Keratinocyte (primary cell): ENCODE measurements around the gene KLK7. TPM values are rescaled to one million over a fixed set of nuclear protein-coding genes. Genes with fewer than 3 reads are reported as not detected.
A peak's percentile ranks its signal among the peaks of the same experiment; 100 is the strongest.

Experiments
- DNase-seq: peaks from one replicate; pipeline ENCODE4 v3.0.0-alpha.2; 2011; ENCODE audit warnings: low read depth, missing footprints, low spot score
- FAIRE-seq: peaks from 2 replicates; lab custom pipeline; 2011; peaks lifted over from hg19 to GRCh38; lab: Jason Lieb, UNC
- H2AFZ ChIP-seq: 2 replicates; pipeline ENCODE4 v1.6.0; 2012; ENCODE audit warnings: low read length, control low read depth, inconsistent platforms; ENCODE audit not compliant: control insufficient read depth
- H3K27ac ChIP-seq: 2 replicates; pipeline ENCODE4 v1.5.1; 2011; ENCODE audit warnings: low read length; ENCODE audit not compliant: control insufficient read depth, insufficient read depth
- H3K27me3 ChIP-seq: 3 replicates; pipeline ENCODE4 v1.6.0; 2011; ENCODE audit warnings: low read length; ENCODE audit not compliant: control insufficient read depth, insufficient read depth; ENCODE audit errors: extremely low read depth
- H3K36me3 ChIP-seq, 2 experiments: 2 replicates in 1 of 2; 3 replicates in 1 of 2; pipeline ENCODE4 v1.5.1; 2011; ENCODE audit warnings: low read length in 2 of 2, mild to moderate bottlenecking in 1 of 2; ENCODE audit not compliant: control insufficient read depth in 2 of 2, insufficient read depth in 2 of 2; ENCODE audit errors: extremely low read depth in 1 of 2
- H3K4me1 ChIP-seq: 3 replicates; pipeline ENCODE4 v1.5.1; 2011; ENCODE audit warnings: low read length; ENCODE audit not compliant: control insufficient read depth, insufficient read depth; ENCODE audit errors: extremely low read depth
- H3K4me2 ChIP-seq: 3 replicates; pipeline ENCODE4 v1.6.0; 2011; ENCODE audit warnings: low read depth, low read length; ENCODE audit not compliant: control insufficient read depth, insufficient read depth; ENCODE audit errors: extremely low read depth
- H3K4me3 ChIP-seq, 3 experiments: fragments of 200-600 bp in 1 of 3; sonication (generic) in 1 of 3; 2 replicates in 2 of 3; 3 replicates in 1 of 3; pipeline ENCODE4 v1.5.1; 2011 to 2016; ENCODE audit warnings: low read length in 3 of 3, mild to moderate bottlenecking in 3 of 3, control low read depth in 2 of 3, inconsistent platforms in 1 of 3, low read depth in 1 of 3, mixed read lengths in 1 of 3, mixed run types in 1 of 3, moderate library complexity in 1 of 3; ENCODE audit not compliant: control insufficient read depth in 2 of 3, insufficient read depth in 2 of 3; ENCODE audit errors: extremely low read depth in 1 of 3
- H3K79me2 ChIP-seq: 2 replicates; pipeline ENCODE4 v1.6.0; 2012; ENCODE audit warnings: low read length; ENCODE audit not compliant: control insufficient read depth, insufficient read depth
- H3K9ac ChIP-seq: 3 replicates; pipeline ENCODE4 v1.6.0; 2011; ENCODE audit warnings: low read length; ENCODE audit not compliant: control insufficient read depth, insufficient read depth; ENCODE audit errors: extremely low read depth
- H3K9me1 ChIP-seq: 3 replicates; pipeline ENCODE4 v1.6.0; 2011; ENCODE audit warnings: low read length; ENCODE audit not compliant: control insufficient read depth, insufficient read depth; ENCODE audit errors: extremely low read depth
- H3K9me3 ChIP-seq: 2 replicates; pipeline ENCODE4 v1.5.1; 2012; ENCODE audit warnings: low read depth, low read length; ENCODE audit not compliant: control insufficient read depth
- H4K20me1 ChIP-seq: 3 replicates; pipeline ENCODE4 v1.6.0; 2011; ENCODE audit warnings: low read length; ENCODE audit not compliant: control insufficient read depth, insufficient read depth; ENCODE audit errors: extremely low read depth
- EZH2 ChIP-seq: IDR thresholded peaks from one replicate; pipeline ENCODE4 v1.6.1; 2012; ENCODE audit warnings: inconsistent platforms, mild to moderate bottlenecking, low read length, moderate library complexity
- dilution Hi-C: fragments of 300-500 bp; cut with MboI; formaldehyde crosslinking; loops from one replicate; pipeline ENCODE4 v1.7.0; 2020; ENCODE audit warnings: low sequenced_read_pairs; ENCODE audit not compliant: extremely low pct_ligation_motif_present
- polyA minus RNA-seq, 3 experiments: library from RNA; depleted of rRNA, polyadenylated mRNA; stranded (reverse); fragments of >200 nt; gene quantifications; 1 replicate in 1 of 3; 2 replicates in 1 of 3; 3 replicates in 1 of 3; pipeline ENCODE4 v1.2.3, GENCODE V29; 2011
- polyA plus RNA-seq, 5 experiments: library from polyadenylated mRNA; depleted of rRNA in 3 of 5; stranded (reverse) in 3 of 5; stranded (forward) in 1 of 5; unstranded in 1 of 5; fragments of >200 nt; gene quantifications; 1 replicate in 1 of 5; 2 replicates in 3 of 5; 3 replicates in 1 of 5; pipeline versions ENCODE4 v1.2.1 to v1.2.3, GENCODE V29; 2011 to 2012; ENCODE audit warnings: missing spikeins in 2 of 5, low read depth in 1 of 5, low replicate concordance in 1 of 5
- TF ChIP-seq, protein P1 (sequence below), 3 experiments: IDR thresholded peaks in 1 of 3; conservative IDR thresholded peaks in 1 of 3; optimal IDR thresholded peaks in 1 of 3; 2 replicates in 2 of 3; 3 replicates in 1 of 3; pipeline versions ENCODE3 to v1.5.1; 2011; ENCODE audit warnings: low read length in 3 of 3, mild to moderate bottlenecking in 3 of 3, moderate library complexity in 2 of 3, control low read depth in 1 of 3, inconsistent platforms in 1 of 3; ENCODE audit not compliant: insufficient read depth in 2 of 3; ENCODE audit errors: extremely low read depth in 1 of 3

The KLK7 gene
- polyA plus RNA-seq = 22.4 to 33.8 TPM (median 29.2 TPM) in 3 replicates
- 140 TPM for polyA plus RNA-seq (2011; ENCODE audit: low read depth)
- polyA plus RNA-seq (2011; cell fraction: cytosol; rRNA removed) = 27.6 and 59.2 TPM in 2 replicates
- polyA plus RNA-seq (2011; cell fraction: nucleus; rRNA removed) = 89.8 and 155 TPM in 2 replicates
- 36.2 and 757 TPM in 2 replicates for polyA plus RNA-seq (2012; ENCODE audit: low replicate concordance)
- polyA minus RNA-seq = 11.1 to 66.6 TPM (median 14.4 TPM) in 3 replicates
- 16.1 TPM for polyA minus RNA-seq (2011; cell fraction: cytosol; rRNA and poly(A)+ RNA removed)
- polyA minus RNA-seq (2011; cell fraction: nucleus; rRNA and poly(A)+ RNA removed) = 39.9 and 57.8 TPM in 2 replicates

DNA sequence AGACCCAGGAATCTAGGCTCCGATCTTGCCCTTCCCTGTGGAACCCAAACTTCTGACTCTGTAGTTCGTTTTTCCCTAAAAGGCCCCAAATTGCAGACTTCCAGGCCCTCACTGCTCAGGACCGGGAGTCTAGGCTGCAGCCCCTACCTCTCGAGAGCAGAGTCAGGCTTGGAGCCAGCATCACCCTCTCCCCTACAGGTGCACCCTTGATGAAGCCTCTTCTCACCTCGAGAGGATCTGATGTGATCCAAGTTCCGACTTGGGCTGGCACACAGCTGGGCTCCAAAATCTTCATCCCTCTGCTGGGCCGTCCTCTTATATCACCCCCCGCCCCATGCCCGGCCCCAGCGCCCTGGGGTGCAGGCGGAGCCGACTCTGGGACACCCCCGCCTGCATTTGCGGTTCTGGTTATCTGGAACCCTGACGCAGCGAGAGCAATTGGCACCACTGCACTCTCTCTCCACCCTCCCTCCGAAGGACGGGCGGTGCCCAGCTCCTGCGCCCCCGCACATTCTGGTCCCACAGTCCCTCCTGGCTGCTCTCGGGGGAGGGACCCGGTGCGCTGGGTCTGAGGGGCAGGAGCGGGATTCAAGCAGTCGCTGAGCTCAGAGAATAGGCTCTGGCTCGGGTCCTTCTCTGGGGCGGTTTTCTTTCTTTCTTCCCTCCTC lies at the start of gene KLK7:
KLK7 (minus strand) TSS at position 293 of the 668 bp plus-strand sequence. CDS start 1,518 bp downstream, outside the sequence.
- TF ChIP-seq, protein P1, sequence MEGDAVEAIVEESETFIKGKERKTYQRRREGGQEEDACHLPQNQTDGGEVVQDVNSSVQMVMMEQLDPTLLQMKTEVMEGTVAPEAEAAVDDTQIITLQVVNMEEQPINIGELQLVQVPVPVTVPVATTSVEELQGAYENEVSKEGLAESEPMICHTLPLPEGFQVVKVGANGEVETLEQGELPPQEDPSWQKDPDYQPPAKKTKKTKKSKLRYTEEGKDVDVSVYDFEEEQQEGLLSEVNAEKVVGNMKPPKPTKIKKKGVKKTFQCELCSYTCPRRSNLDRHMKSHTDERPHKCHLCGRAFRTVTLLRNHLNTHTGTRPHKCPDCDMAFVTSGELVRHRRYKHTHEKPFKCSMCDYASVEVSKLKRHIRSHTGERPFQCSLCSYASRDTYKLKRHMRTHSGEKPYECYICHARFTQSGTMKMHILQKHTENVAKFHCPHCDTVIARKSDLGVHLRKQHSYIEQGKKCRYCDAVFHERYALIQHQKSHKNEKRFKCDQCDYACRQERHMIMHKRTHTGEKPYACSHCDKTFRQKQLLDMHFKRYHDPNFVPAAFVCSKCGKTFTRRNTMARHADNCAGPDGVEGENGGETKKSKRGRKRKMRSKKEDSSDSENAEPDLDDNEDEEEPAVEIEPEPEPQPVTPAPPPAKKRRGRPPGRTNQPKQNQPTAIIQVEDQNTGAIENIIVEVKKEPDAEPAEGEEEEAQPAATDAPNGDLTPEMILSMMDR (optimal IDR thresholded peaks at IDR 0.05 in 1 of 3, IDR thresholded peaks at IDR 0.05 in 1 of 3, conservative IDR thresholded peaks at IDR 0.05 in 1 of 3; ENCODE audit: extremely low read depth in 1 of 3, insufficient read depth in 2 of 3, low read length in 3 of 3) = no peak
- no peak for TF ChIP-seq EZH2
- Histone ChIP-seq H3K27me3 (peaks cover 12% of the 10 kb centered on the region), H3K9me1 (no peaks in the 10 kb centered on the region), H2AFZ (peak within 1 kb of the TSS; percentile 70), H3K79me2 (no peaks in the 10 kb centered on the region), H3K4me3 (peak within 1 kb of the TSS in 2 of 3 experiments; percentile 20 to 31), H3K9ac (peak within 1 kb of the TSS; percentile 44), H3K4me1 (peaks cover 8% of the 10 kb centered on the region), H3K9me3 (no peaks in the 10 kb centered on the region), H4K20me1 (no peaks in the 10 kb centered on the region), H3K4me2 (peak within 1 kb of the TSS; percentile 62), H3K36me3 (no peaks in the 10 kb centered on the region), H3K27ac (no peak within 1 kb of the TSS)
- FAIRE-seq (no peak), DNase-seq (no peak)
- dilution Hi-C loops = no loop called here

DNA sequence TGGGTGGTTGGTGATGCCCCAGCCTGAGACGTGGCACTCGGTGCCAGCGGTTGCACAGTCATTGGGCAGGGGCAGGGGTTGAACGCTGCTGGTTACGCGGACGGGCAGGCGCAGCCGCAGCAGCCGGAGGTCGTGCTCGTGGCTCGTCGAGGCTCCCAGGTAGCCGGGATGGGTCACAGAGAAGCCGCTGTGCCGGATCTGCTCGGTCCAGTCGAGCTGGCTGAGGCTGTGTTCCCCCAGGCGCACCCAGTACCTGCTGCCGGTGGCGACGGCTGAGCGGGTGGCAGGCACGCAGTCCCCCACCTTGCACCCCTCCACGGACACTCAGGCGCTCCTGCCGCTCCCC lies 48.1 kb upstream of the KLK7 start:
- no peak overlapping the region for H3K27ac ChIP-seq
- no peak overlapping the region for H3K4me3 ChIP-seq
- H3K36me3 ChIP-seq = no peaks in the 10 kb centered on the region
- H4K20me1 ChIP-seq = no peaks in the 10 kb centered on the region
- no peaks in the 10 kb centered on the region for H3K9me3 ChIP-seq
- H3K4me1 ChIP-seq = peaks cover 7% of the 10 kb centered on the region
- TF ChIP-seq, protein P1 (optimal IDR thresholded peaks at IDR 0.05 in 1 of 3, IDR thresholded peaks at IDR 0.05 in 1 of 3, conservative IDR thresholded peaks at IDR 0.05 in 1 of 3; ENCODE audit: extremely low read depth in 1 of 3, insufficient read depth in 2 of 3, low read length in 3 of 3) = no peak
- FAIRE-seq (no peak), DNase-seq (no peak)
- H3K4me2 ChIP-seq = no peak overlapping the region
- no peaks in the 10 kb centered on the region for H3K9me1 ChIP-seq
- no peak overlapping the region for H3K9ac ChIP-seq
- no peaks in the 10 kb centered on the region for H3K79me2 ChIP-seq
- H3K27me3 ChIP-seq = peaks cover 3% of the 10 kb centered on the region
- H2AFZ ChIP-seq = no peak overlapping the region
- dilution Hi-C loops = no loop called here
